Cardiac muscle cell (in vitro differentiated cells and primary cell): ENCODE results near the gene KRTAP10-8. TPM values are rescaled to one million over a fixed set of nuclear protein-coding genes. Genes with fewer than 3 reads are reported as not detected.
A peak's percentile ranks its signal among the peaks of the same experiment; 100 is the strongest.

Experiments
- DNase-seq, 2 donors: peaks; one replicate each; pipeline versions ENCODE4 v3.0.0 to v3.0.0-alpha.2; 2010 to 2017; ENCODE audit warnings: low read depth in 1 of 2, low spot score in 1 of 2
- H3K27ac ChIP-seq: fragments of 200-600 bp; sonication (generic); 2 replicates; pipeline ENCODE4 v1.5.1; 2016
- H3K27me3 ChIP-seq: fragments of 200-600 bp; sonication (generic); 2 replicates; pipeline ENCODE4 v1.6.0; 2016; ENCODE audit warnings: control low read depth
- H3K36me3 ChIP-seq: fragments of 200-600 bp; sonication (generic); 2 replicates; pipeline ENCODE4 v1.5.1; 2016; ENCODE audit warnings: control low read depth
- H3K4me1 ChIP-seq: fragments of 200-600 bp; sonication (generic); 2 replicates; pipeline ENCODE4 v1.8.1; 2017; ENCODE audit warnings: low read depth, mild to moderate bottlenecking, mixed run types
- H3K4me3 ChIP-seq: fragments of 200-600 bp; sonication (generic); 2 replicates; pipeline ENCODE4 v1.5.1; 2016; ENCODE audit warnings: mild to moderate bottlenecking
- H3K9me3 ChIP-seq: fragments of 200-600 bp; sonication (generic); 2 replicates; pipeline ENCODE4 v1.5.1; 2017; ENCODE audit warnings: low read depth, mild to moderate bottlenecking, control low read depth
- CTCF ChIP-seq: IDR thresholded peaks from 2 replicates; pipeline ENCODE4 v1.5.1; 2012; ENCODE audit warnings: low read depth, mild to moderate bottlenecking, low read length
- polyA plus RNA-seq: library from polyadenylated mRNA; unstranded; fragments of >200 nt; fragmentation: Nextera tagmentation; extraction: Ambion mirVana; gene quantifications from 2 replicates; pipeline ENCODE4 v1.2.1, GENCODE V29; 2016
- total RNA-seq: library from RNA; depleted of rRNA; stranded (reverse); fragments of >200 nt; gene quantifications from 2 replicates; pipeline ENCODE4 v1.2.3, GENCODE V29; 2016

KRTAP10-8 gene
- total and polyA plus RNA-seq, 2 experiments from 2014 or later = not detected

- H3K4me1 ChIP-seq = peaks cover 13% of the 10 kb centered on the region
- no peaks in the 10 kb centered on the region for H3K9me3 ChIP-seq
- no peak overlapping the region for H3K4me3 ChIP-seq
- no peaks in the 10 kb centered on the region for H3K36me3 ChIP-seq
- DNase-seq = peak; percentile 12 to 82
- H3K27me3 ChIP-seq = no peaks in the 10 kb centered on the region
- TF ChIP-seq CTCF = no peak
- peak overlapping the region; percentile 68 for H3K27ac ChIP-seq
Measured at GRCh38 chr21:44583089-44583799, 28.6 kb upstream of the KRTAP10-8 start.

- H3K9me3 ChIP-seq = no peaks in the 10 kb centered on the region
- no peaks in the 10 kb centered on the region for H3K36me3 ChIP-seq
- TF ChIP-seq CTCF = no peak
- H3K4me3 ChIP-seq = no peak overlapping the region
- peaks cover 13% of the 10 kb centered on the region for H3K4me1 ChIP-seq
- no peaks in the 10 kb centered on the region for H3K27me3 ChIP-seq
- no peak for DNase-seq
- no peak overlapping the region for H3K27ac ChIP-seq
Measured at GRCh38 chr21:44583800-44584147, 28.1 kb upstream of the KRTAP10-8 start.

GRCh38 chr21:44585892-44586291 lies 26.0 kb upstream of the KRTAP10-8 start:
- Histone ChIP-seq H3K4me1 (peaks cover 13% of the 10 kb centered on the region), H3K4me3 (no peak overlapping the region), H3K36me3 (no peaks in the 10 kb centered on the region), H3K27ac (no peak overlapping the region), H3K9me3 (no peaks in the 10 kb centered on the region), H3K27me3 (no peaks in the 10 kb centered on the region)
- DNase-seq = no peak
- no peak for TF ChIP-seq CTCF

GRCh38 chr21:44589094-44589493 lies 22.8 kb upstream of the KRTAP10-8 start:
- H3K4me3 ChIP-seq = no peak overlapping the region
- H3K4me1 ChIP-seq = peaks cover 15% of the 10 kb centered on the region
- H3K27ac ChIP-seq = no peak overlapping the region
- H3K27me3 ChIP-seq = no peaks in the 10 kb centered on the region
- DNase-seq = no peak
- TF ChIP-seq CTCF = no peak
- H3K36me3 ChIP-seq = no peaks in the 10 kb centered on the region
- no peaks in the 10 kb centered on the region for H3K9me3 ChIP-seq

- H3K36me3 ChIP-seq = no peaks in the 10 kb centered on the region
- H3K27me3 ChIP-seq = no peaks in the 10 kb centered on the region
- H3K4me1 ChIP-seq = peaks cover 18% of the 10 kb centered on the region
- no peak overlapping the region for H3K4me3 ChIP-seq
- H3K9me3 ChIP-seq = no peaks in the 10 kb centered on the region
- no peak for DNase-seq
- no peak overlapping the region for H3K27ac ChIP-seq
- TF ChIP-seq CTCF = no peak
Measured at GRCh38 chr21:44589586-44590305, 22.1 kb upstream of the KRTAP10-8 start.
